ENCODE measurements around the gene PSMG4. TPM values are rescaled to one million over a fixed set of nuclear protein-coding genes. Genes with fewer than 3 reads are reported as not detected.
"Not testable (repeated sequence)": the region's sequence is repeated elsewhere in the genome, so short reads cannot be mapped to it uniquely, and the experiment has no call there.

PSMG4 gene
- total and polyA plus RNA-seq, 5 experiments from 2014 or later: 39.2 to 69.4 (median 66.4) TPM

GRCh38 chr6:3244832-3245161, 13.9 kb upstream of the PSMG4 start:
- H3K27ac Mint-ChIP-seq, H3K36me3 Mint-ChIP-seq, H3K4me3 Mint-ChIP-seq, H3K9me3 Mint-ChIP-seq, H3K4me1 Mint-ChIP-seq, DNase-seq, ATAC-seq: not testable (repeated sequence)
- H3K27me3 Mint-ChIP-seq: peaks cover 14 to 52% (median 40%) of the 10 kb centered on the region in 5 donors
- POLR2A ChIA-PET: interaction anchor here (0.5 kb wide), 1 partner anchor 30 kb away, joined by 6 read pairs; no protein-coding TSS in a partner anchor

DNA sequence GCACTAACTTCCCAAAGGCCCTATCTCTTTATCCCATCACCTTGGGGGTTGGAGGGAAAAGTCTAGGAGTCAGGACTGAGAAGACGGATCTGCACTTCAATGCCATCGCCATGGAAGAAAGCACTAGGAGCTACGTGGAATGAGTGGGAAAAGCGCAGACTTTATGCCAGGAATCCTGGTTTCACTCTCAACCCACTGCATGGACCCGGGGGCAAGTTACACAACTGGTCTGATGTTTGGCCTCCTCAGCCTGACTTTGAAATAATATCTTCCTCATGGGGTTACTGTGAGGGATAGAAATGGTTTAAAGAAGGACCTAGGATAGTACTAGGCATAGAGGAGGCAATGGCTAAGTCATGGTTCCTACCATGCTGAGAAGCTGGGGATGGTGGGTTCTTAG, 13.5 kb upstream of the PSMG4 start:
- Mint-ChIP-seq H3K27me3 (peaks cover 15 to 52% (median 42%) of the 10 kb centered on the region in 5 donors), H3K4me1 (no peaks in the 10 kb centered on the region), H3K27ac (no peak overlapping the region), H3K9me3 (no peaks in the 10 kb centered on the region), H3K4me3 (no peak overlapping the region), H3K36me3 (no peaks in the 10 kb centered on the region)
- POLR2A ChIA-PET: no interaction called here
- ATAC-seq: no peak
- DNase-seq: no peak

DNA sequence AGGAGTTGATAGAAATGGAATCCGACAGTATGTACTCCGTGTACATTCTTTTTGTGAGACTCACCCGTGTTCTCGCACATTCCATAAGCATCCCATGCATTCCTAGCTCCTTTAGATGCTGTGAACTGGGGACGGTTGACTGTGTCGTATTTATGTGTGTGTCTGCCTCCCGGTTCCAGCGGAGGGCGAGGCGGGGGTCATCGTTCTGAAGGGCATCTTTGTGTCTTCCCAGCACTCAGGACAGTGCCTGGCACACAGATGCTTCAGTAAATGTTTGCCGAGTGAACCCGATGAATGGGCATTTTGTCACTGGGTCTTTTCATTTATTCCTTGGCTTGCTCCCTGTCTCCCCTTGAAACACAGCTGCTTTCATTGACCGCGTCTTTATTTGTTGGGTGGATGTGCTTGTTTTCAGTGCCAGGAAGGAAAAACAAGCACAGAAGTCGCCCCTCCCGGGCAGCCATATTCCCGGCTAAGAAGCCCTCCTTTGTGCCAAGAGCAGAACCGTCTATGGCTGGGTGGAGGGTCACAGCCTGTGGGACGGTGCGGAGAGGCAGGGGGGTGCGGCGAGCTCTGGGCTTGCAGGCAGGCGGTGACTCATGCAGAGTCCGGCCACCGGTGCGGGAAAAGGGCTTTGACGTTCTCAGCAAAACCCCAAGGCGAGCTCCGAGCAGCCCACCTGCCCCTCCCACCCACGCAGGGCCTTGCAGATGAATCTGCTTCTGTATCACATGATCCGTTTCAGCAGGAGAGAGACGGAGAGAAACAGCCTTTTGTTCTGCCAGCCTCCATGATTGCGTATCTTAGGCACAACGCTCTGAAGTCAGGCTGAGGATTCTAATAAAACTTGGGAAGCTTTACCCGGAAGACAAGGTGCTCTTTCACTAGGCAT, 11.2 kb upstream of the PSMG4 start:
- Mint-ChIP-seq H3K4me3 (no peak overlapping the region), H3K27me3 (peaks cover 23 to 53% (median 42%) of the 10 kb centered on the region in 5 donors), H3K27ac (no peak overlapping the region), H3K9me3 (no peaks in the 10 kb centered on the region), H3K4me1 (peaks cover 6 to 10% (median 7%) of the 10 kb centered on the region in 4 donors), H3K36me3 (no peaks in the 10 kb centered on the region)
- DNase-seq (no peak), ATAC-seq (no peak)
- POLR2A ChIA-PET: no interaction called here

GRCh38 chr6:3249821-3250220, 8.9 kb upstream of the PSMG4 start:
- H3K9me3 Mint-ChIP-seq: peaks cover 0 to 1% (median 0%) of the 10 kb centered on the region in 9 donors
- peaks cover 13 to 40% (median 27%) of the 10 kb centered on the region in 5 donors for H3K27me3 Mint-ChIP-seq
- H3K4me3 Mint-ChIP-seq: no peak overlapping the region
- DNase-seq (no peak), ATAC-seq (no peak)
- peaks cover 6 to 10% (median 7%) of the 10 kb centered on the region in 4 donors for H3K4me1 Mint-ChIP-seq
- H3K36me3 Mint-ChIP-seq: no peaks in the 10 kb centered on the region
- POLR2A ChIA-PET: interaction anchor here (1.1 kb wide), 1 partner anchor 123 kb away, joined by 3 read pairs; no protein-coding TSS in a partner anchor
- H3K27ac Mint-ChIP-seq: no peak overlapping the region

- Mint-ChIP-seq H3K9me3 (peaks cover 0 to 1% (median 0%) of the 10 kb centered on the region in 9 donors), H3K27me3 (peaks cover 13 to 38% (median 27%) of the 10 kb centered on the region in 5 donors), H3K36me3 (no peaks in the 10 kb centered on the region), H3K4me3 (no peak overlapping the region), H3K27ac (peak overlapping the region in 1 of 10 donors; percentile 54), H3K4me1 (peaks cover 6 to 10% (median 7%) of the 10 kb centered on the region in 4 donors)
- no peak for ATAC-seq
- POLR2A ChIA-PET: no interaction called here
- DNase-seq: no peak
Observed at GRCh38 chr6:3250231-3250675, 8.5 kb upstream of the PSMG4 start.

DNA sequence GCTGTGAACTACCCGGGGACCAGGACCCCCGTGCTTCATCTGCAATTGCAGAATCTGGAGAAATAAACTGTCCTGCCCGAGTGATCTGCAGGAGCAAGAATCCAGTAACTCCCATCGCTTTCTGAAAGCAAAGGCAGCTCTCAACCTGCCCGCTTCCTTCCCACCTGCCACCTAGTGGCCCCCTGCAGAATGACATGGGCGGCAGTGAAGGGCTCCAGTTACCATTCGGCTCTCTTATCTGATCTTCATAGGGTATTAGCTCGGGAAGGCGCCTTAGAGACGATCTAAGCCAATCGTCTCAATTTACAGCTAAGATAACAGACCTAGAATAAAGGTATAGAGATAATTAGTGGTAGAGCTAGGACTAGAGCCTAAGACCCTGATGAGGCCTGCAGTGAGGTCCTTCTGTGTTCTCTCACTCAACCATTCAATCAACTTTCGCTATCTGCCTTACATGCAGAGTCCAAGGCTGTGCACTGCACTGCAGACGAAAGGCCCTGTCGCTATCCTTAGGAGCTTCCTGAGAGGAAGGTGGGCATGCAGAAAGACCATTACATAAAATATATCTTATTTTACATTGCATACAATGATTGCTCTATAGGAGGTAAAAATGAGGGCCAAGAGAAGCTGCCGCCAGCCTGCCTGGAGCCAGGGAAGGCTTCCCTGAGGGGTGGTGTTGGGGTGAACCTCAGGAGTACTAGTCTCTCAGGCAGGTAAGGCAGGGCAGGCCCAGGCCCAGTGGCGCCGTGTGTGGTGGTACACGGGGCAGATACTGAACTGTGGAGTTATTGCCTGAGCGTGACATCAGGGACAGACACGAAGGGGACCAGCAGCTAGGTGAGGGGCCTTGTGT, 7.1 kb upstream of the PSMG4 start:
- DNase-seq: peak; percentile 63 to 86 (median 78)
- peak overlapping the region in 3 of 10 donors; percentile 12 to 76 (median 36) for H3K27ac Mint-ChIP-seq
- peaks cover 0 to 1% (median 0%) of the 10 kb centered on the region in 9 donors for H3K9me3 Mint-ChIP-seq
- POLR2A ChIA-PET: interaction anchor here (1.1 to 1.6 kb wide), 2 partner anchors 92 to 94 kb away, joined by 3 to 9 read pairs; partner anchors contain the start of gene TUBB2A
- peak; percentile 95 to 99 for ATAC-seq
- peak overlapping the region in 5 of 10 donors; percentile 19 to 68 (median 54) for H3K4me3 Mint-ChIP-seq
- peaks cover 11 to 31% (median 19%) of the 10 kb centered on the region in 5 donors for H3K27me3 Mint-ChIP-seq
- peaks cover 6 to 10% (median 7%) of the 10 kb centered on the region in 4 donors for H3K4me1 Mint-ChIP-seq
- no peaks in the 10 kb centered on the region for H3K36me3 Mint-ChIP-seq

GRCh38 chr6:3252369-3252768, 6.4 kb upstream of the PSMG4 start:
- peak overlapping the region in 3 of 10 donors; percentile 36 to 64 (median 46) for H3K27ac Mint-ChIP-seq
- H3K4me3 Mint-ChIP-seq: no peak overlapping the region
- ATAC-seq (no peak), DNase-seq (no peak)
- POLR2A ChIA-PET: interaction anchor here (1.1 to 1.6 kb wide), 2 partner anchors 93 to 95 kb away, joined by 3 to 9 read pairs; partner anchors contain the start of gene TUBB2A
- no peaks in the 10 kb centered on the region for H3K36me3 Mint-ChIP-seq
- peaks cover 11 to 30% (median 24%) of the 10 kb centered on the region in 5 donors for H3K27me3 Mint-ChIP-seq
- H3K9me3 Mint-ChIP-seq: peaks cover 0 to 1% (median 0%) of the 10 kb centered on the region in 9 donors
- peaks cover 6 to 10% (median 8%) of the 10 kb centered on the region in 4 donors for H3K4me1 Mint-ChIP-seq

- POLR2A ChIA-PET: no interaction called here
- peaks cover 0 to 1% (median 0%) of the 10 kb centered on the region in 9 donors for H3K9me3 Mint-ChIP-seq
- no peak overlapping the region for H3K27ac Mint-ChIP-seq
- H3K27me3 Mint-ChIP-seq: peaks cover 8 to 25% (median 24%) of the 10 kb centered on the region in 5 donors
- no peak for DNase-seq
- peaks cover 6 to 10% (median 8%) of the 10 kb centered on the region in 4 donors for H3K4me1 Mint-ChIP-seq
- no peak for ATAC-seq
- H3K4me3 Mint-ChIP-seq: peak overlapping the region in 1 of 10 donors; percentile 51
- H3K36me3 Mint-ChIP-seq: no peaks in the 10 kb centered on the region
Observed at GRCh38 chr6:3252861-3253596, 5.7 kb upstream of the PSMG4 start.

GRCh38 chr6:3253597-3253961, 5.2 kb upstream of the PSMG4 start:
- H3K27me3 Mint-ChIP-seq: peaks cover 6 to 22% (median 19%) of the 10 kb centered on the region in 5 donors
- peaks cover 6 to 10% (median 8%) of the 10 kb centered on the region in 4 donors for H3K4me1 Mint-ChIP-seq
- DNase-seq: no peak
- H3K27ac Mint-ChIP-seq: no peak overlapping the region
- peaks cover 0 to 1% (median 0%) of the 10 kb centered on the region in 9 donors for H3K9me3 Mint-ChIP-seq
- H3K36me3 Mint-ChIP-seq: no peaks in the 10 kb centered on the region
- no peak for ATAC-seq
- POLR2A ChIA-PET: no interaction called here
- no peak overlapping the region for H3K4me3 Mint-ChIP-seq

DNA sequence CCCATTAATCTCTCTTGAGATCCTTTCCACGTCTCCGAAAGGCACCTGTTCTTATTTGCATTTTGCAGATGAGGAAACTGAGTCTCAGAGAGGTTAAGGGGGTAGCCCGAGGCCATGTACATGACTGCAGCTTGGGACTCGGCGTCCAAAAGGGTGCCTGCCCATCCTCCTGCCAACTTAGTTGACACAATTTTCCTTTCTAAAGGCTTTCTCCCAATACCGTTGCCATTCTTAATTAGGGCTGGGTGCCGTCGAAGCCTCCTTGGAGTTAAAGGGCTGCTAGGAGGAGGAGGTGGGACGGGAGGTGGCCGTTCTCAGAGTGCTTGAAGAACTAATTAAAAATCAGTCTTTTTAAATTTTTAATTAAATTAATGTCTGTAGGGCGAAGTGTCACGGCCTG, 546 bp upstream of the PSMG4 start:
- DNase-seq (no peak), ATAC-seq (no peak)
- Mint-ChIP-seq H3K9me3 (peaks cover 0 to 1% (median 0%) of the 10 kb centered on the region in 9 donors), H3K36me3 (peaks cover 0 to 7% (median 3%) of the 10 kb centered on the region in 3 donors), H3K27ac (peak overlapping the region in 1 of 10 donors; percentile 43), H3K4me1 (peaks cover 24 to 37% (median 35%) of the 10 kb centered on the region in 4 donors), H3K27me3 (peaks cover 0 to 6% (median 0%) of the 10 kb centered on the region in 5 donors), H3K4me3 (peak overlapping the region; percentile 56 to 95 (median 76))
- POLR2A ChIA-PET: interaction anchor here (0.9 to 1.7 kb wide), 5 partner anchors 27 to 1745 kb away, joined by 3 to 4 read pairs (median 3); no protein-coding TSS in a partner anchor

DNA sequence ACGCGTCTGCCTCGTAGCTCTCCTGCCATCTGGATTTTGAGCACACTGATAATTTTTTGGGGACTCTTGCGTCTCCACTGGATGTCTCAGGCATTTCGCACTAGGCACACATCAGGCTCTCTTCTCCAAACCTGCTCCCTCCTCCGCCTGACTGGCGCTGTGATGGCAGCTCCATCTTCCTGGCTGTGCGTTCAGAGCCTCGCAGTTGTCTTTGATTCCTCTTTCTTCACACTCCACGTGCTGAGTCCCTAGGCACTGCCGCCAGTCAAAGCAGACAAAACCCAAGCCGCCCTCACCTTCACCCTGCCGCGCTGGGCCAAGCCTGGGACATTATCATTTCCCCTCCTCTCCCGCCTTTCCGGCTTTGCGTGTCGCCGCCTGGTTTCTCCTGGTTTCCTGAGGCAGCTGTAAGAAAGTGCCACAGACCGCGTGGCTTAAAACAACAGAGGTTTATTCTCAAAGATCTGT, 778 bp downstream of the PSMG4 start:
- peaks cover 3 to 12% (median 7%) of the 10 kb centered on the region in 3 donors for H3K36me3 Mint-ChIP-seq
- H3K9me3 Mint-ChIP-seq: no peaks in the 10 kb centered on the region
- peak overlapping the region; percentile 84 to 98 (median 94) for H3K27ac Mint-ChIP-seq
- POLR2A ChIA-PET: interaction anchor here (0.5 to 2.2 kb wide), 10 partner anchors 30 to 762 kb away, joined by 3 to 9 read pairs (median 3); partner anchors contain the start of gene NQO2
- H3K4me3 Mint-ChIP-seq: peak overlapping the region; percentile 93 to 100 (median 97)
- peak; percentile 40 to 60 for ATAC-seq
- H3K4me1 Mint-ChIP-seq: peaks cover 29 to 51% (median 46%) of the 10 kb centered on the region in 4 donors
- H3K27me3 Mint-ChIP-seq: peaks cover 0 to 6% (median 0%) of the 10 kb centered on the region in 5 donors
- peak in 6 of 10 donors; percentile 3 to 58 (median 26) for DNase-seq

Data from naive thymus-derived CD8-positive, alpha-beta T cell (primary cell).